GM19023 (cell line): Measurements from ENCODE around the gene ZSCAN30.
A peak's percentile ranks its signal among the peaks of the same experiment; 100 is the strongest.

ENCODE experiments used
- ATAC-seq: cut with Tn5 transposase; IDR thresholded peaks from one replicate; pipeline ENCODE4 v1.9.1; 2021; ENCODE audit warnings: mild to moderate bottlenecking, moderate library complexity; ENCODE audit not compliant: unreplicated experiment

The ZSCAN30 gene

GRCh38 chr18:35290094-35290735, at the start of gene ZSCAN30:
Gene ZSCAN30, minus strand, starts transcription at chr18:35290229. Its CDS starts 25,877 bp downstream, at chr18:35264352.
- ATAC-seq: peak; percentile 96

DNA sequence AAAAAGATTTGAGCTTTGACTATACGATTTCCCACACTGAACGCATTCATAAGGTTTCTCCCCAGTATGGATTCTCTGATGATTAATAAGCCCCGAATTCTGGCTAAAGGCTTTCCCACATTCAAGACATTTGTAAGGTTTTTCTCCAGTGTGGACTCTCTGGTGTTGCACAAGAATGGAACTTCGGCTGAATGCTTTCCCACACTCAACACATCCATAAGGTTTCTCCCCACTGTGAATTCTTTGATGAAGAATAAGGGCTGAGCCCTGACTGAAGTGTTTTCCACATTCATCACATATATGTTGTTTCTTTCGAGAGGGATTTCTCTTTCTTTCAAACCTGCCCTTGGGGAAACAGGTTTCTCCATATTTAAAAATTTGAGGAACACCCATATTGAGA, 47.3 kb upstream of the ZSCAN30 start:
- no peak for ATAC-seq

GRCh38 chr18:35335866-35336265, 45.8 kb upstream of the ZSCAN30 start:
- no peak for ATAC-seq

- ATAC-seq: no peak
Observed at GRCh38 chr18:35334821-35335220, 44.8 kb upstream of the ZSCAN30 start.

DNA sequence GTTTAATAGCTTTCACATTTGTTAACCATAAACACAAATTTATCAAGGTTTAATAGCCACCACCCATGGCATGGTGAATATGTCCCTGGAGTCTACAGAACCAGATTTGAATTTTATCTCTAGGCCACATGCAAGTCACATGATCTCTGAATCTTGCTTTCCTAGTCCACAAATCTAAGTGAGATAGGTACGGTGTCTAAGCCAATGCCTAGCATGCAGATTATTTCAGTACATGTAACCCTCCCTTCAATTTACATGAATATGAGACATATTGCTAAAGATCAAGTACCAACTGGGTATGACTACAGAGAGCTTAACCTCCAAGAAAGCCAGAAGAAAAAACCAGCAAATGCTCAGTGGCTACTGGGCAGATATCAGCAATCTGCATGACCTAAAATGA, 44.2 kb upstream of the ZSCAN30 start:
- no peak for ATAC-seq

DNA sequence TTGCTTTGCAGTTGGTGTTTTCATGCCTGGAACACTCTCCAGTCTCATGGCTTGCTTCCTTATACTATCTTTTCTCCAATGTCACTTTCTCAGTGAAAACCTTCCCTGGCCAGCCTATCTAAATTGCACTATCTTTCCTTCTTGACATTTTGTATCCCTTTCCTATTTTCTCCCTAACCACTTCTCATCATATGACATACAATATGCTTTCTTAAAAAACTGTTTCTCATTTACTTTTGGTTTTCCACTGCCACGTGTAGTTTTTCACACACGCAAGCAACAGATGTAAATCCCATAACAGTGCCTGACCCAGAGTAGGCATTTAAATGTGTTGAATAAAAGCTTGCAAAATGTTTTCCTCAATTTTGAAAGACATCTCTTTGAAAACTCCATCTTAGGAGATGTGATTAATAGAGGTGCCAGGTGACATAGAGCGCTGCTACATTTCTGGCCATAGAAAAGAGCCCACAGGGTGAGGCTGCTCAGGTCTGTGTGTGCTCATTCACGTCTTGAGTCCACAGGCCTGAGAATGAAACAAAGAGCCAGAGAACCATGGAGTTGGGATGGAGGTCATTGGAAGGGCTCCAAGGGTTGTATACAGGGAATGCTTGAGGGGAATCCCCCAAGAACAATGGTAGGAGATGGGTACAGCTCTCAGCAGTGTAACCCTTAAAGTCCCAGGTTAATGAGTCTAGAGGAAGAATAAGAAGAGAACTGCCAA, 41.5 kb upstream of the ZSCAN30 start:
- no peak for ATAC-seq

DNA sequence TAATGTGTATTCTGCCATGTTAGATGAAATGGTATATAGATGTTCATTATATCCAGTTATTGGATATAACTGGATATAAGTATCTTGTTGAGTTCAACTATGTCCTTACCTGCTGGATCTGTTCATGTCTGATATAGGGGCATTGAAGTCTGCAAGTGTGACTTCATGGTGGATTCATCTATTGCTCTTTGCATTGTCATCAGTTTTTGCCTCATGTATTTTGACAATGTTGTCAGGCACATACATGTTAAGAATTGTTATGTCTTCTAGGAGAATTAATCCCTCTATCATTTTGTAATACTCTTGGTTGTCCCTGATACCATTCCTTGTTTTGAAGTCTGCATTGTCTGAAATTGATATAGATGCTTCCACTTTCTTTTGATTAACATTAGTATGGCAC, 38.8 kb upstream of the ZSCAN30 start:
- ATAC-seq: no peak

DNA sequence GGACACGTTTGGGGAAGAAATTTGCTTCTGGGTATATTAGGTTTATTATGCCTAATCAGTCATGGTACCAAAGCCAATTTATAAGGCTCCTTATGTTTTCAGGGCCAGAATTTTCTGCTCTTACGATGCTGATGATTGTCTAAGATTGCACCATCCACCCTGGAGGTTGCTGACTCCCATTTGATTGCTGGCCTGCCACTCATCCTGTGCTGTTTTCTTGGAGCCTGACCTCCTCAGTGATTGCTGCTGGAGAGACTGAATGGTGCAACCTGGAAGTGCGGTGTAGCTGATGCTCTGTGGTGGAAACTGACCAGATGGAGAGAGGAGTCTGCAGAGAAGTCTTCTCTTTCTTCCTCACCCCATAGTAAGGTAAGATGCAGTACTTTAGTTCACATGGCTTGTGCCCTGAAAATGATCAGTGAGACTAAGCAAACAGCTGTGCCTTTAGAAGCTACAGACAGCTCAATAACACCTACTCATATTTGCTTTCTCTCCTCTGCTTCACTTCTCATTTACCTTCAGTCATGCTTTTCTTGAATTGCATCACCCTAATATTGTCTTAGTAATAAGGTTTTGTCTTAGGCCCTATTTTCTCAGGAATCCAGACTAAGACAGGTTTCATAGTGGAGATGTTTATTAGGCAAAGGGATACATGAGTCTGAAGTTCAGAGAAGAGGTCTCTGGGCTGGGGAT, 36.8 kb upstream of the ZSCAN30 start:
- ATAC-seq: no peak

- no peak for ATAC-seq
Observed at GRCh38 chr18:35324926-35325655, 35.1 kb upstream of the ZSCAN30 start.

DNA sequence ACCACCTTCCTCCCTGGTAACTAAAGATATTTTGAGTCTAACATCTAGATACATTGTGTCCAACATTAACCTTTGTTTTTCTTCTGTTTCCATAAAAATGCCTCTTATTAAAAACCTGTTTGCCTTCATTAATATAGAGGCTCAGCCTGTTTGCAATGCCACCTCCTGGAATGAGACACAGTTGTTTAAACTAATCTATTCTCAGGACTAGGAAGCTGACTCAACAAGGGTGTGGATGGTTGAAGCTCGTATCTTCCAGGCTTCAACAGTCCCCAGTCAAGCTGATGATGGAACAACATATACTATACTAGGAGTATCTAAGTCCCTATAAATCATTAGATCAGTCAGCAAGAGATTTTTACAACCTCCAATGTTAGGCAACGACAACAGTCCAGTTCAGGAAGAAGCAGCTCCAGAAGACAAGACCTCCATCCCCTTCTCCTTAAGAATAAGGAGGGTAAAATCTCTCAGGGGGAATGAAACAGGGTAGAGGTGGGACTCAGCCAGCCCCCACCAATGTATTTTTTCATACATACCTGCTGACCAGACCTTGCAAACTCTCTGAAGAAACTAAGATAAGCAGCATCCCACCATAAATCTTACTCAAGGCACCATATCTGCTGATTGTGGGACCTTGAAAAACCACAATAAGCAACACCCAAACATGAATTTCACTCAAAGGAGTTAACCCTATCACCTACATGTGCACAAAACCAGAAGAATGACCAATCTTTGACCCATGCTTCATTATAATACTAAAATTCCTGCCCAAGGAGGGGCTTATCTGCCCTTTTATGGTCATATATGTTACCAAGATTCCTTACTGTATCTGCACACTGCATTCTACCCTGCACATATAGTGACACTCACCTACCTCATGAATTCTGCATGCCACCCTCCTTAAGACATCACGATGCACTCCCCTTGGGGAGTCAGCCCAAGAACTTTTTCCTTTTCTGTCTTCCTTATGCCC, 32.7 kb upstream of the ZSCAN30 start:
- ATAC-seq: no peak

- no peak for ATAC-seq
Observed at GRCh38 chr18:35311496-35311895, 21.5 kb upstream of the ZSCAN30 start.

- ATAC-seq: no peak
Observed at GRCh38 chr18:35306588-35307250, 16.7 kb upstream of the ZSCAN30 start.

GRCh38 chr18:35303610-35304009, 13.6 kb upstream of the ZSCAN30 start:
- ATAC-seq: no peak

DNA sequence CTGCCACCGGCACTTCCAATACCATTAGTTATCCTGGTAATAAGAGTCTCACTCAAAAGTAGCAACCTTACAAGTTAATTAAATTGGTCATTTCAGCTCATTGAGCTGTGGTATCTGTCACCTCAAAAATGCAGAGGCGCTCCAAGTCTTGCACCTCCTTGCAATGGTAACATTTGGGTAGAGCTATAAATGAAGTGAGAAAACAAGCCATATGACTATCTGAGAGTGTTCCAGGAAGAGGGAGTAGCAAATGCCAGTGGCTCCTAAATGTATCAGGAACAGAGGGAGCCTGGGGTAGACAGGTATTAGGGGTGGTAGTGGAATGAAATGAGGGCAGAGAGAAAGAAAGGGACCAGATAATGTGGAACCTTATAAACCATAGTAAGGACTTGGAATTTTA, 6.0 kb upstream of the ZSCAN30 start:
- no peak for ATAC-seq

GRCh38 chr18:35291166-35291565, 1.1 kb upstream of the ZSCAN30 start:
- ATAC-seq: no peak

- peak; percentile 40 for ATAC-seq
Observed at GRCh38 chr18:35289727-35290093, 319 bp downstream of the ZSCAN30 start.

DNA sequence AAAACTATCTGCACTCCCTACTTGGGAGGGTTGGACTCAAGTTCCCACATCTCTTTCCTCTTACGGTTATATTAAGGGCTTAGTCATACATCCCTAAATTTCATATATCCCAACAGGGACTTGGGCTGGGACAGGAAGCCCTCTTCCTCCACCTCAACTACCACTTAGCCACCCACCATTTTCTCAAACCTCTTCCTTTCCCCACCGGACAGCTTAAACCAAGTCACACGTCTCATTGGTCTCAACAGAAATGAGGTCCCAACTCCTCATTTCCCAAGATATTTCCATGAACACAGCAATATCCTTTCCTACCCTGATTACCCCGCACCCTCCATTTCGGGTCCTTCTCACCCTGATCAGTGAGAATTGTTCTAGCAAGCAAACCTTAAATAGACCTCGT, 736 bp downstream of the ZSCAN30 start:
- ATAC-seq: no peak

DNA sequence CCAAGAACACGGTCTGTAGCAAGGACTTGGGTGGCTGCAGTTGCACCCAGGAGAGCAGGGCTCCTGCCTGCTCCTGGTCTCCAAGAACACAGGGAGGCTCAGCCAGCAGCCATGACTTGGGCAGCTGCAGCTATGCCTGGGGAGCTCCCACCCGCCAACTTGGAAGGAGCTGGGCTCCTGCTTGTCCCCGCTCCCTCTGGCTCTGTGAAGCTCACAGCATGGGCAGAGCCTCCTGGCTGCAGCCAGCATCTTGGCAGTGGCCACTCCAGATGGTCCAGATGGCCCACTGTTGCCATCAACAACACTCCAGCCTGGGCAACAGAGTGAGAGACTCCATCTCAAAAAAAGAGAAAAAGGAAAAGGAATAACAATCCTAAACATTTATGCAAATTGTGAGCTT, 5.2 kb downstream of the ZSCAN30 start:
- ATAC-seq: no peak

DNA sequence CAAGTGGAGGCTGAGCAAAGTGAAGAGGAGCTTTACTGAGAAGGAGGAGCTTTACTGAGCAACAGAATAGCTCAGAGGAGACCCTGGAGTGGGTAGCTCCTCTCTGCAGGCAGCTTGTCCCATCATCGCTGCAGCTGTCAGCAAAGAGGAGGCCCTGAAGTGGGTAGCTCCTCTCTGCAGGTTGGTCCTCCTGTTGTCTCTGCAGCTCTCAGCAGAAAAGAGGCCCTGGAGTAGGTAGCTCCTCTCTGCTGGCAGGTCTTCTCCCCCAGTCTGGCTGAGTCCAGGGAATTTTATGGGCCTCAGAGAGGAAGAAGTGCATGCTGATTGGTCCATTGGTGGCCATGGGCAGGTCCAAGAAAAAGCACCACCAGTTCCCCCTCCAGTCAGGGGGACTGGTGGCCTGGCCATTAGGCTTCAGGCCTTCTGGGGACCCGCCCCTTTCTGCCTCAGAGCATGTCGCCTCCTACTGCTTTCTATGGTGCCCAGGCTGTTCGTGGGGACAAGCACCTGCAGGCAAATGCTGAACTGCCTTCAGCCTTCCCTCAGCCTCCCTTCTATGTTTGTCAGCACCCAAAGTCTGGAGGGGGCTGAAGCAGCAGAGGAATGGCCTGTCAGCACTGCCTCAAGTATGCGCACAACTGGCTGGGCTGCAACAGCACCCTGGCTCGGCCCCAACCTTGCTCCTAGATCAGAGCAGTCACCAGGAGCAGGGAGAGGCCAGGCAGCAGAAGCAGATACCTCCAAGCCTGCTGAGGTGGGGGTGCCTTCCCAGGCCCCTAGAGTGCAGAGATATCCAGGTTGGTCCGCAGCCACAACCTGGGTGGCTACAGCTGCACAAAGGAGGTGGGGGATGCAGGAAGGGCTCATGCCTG, 5.9 kb downstream of the ZSCAN30 start:
- no peak for ATAC-seq
